Kidney (tissue), 14 donors: ENCODE measurements around the gene IL21. TPM values are rescaled to one million over a fixed set of nuclear protein-coding genes. Genes with fewer than 3 reads are reported as not detected.
A peak's percentile ranks its signal among the peaks of the same experiment; 100 is the strongest.

Experiments
- DNase-seq, 5 donors: peaks; one replicate each; pipeline ENCODE4 v3.0.0-alpha.2; 2013 to 2020
- FAIRE-seq: peaks from 2 replicates; lab custom pipeline; 2012; peaks lifted over from hg19 to GRCh38; lab: Jason Lieb, UNC
- H3K27ac ChIP-seq, 2 donors: one replicate each; pipeline ENCODE4 v1.7.0; 2013; ENCODE audit warnings: low read depth in 2 of 2, low read length in 2 of 2, inconsistent platforms in 1 of 2
- H3K27me3 ChIP-seq: one replicate; pipeline ENCODE4 v1.7.1; 2013; ENCODE audit warnings: low read length, inconsistent platforms; ENCODE audit not compliant: control insufficient read depth, insufficient read depth
- H3K36me3 ChIP-seq, 3 donors: one replicate each; pipeline versions ENCODE4 v1.7.0 to v1.7.1; 2013; ENCODE audit warnings: low read length in 3 of 3, control low read depth in 1 of 3, inconsistent platforms in 1 of 3; ENCODE audit not compliant: insufficient read depth in 3 of 3, control insufficient read depth in 2 of 3
- H3K4me1 ChIP-seq, 3 donors: one replicate each; pipeline versions ENCODE4 v1.7.0 to v1.7.1; 2013; ENCODE audit warnings: low read length in 3 of 3, inconsistent platforms in 1 of 3, low read depth in 1 of 3; ENCODE audit not compliant: control insufficient read depth in 2 of 3, insufficient read depth in 2 of 3
- H3K4me3 ChIP-seq, 3 donors: one replicate each; pipeline versions ENCODE4 v1.7.0 to v1.8.1; 2013; ENCODE audit warnings: low read length in 3 of 3, control low read depth in 1 of 3, inconsistent platforms in 1 of 3
- H3K9ac ChIP-seq, 3 donors: one replicate each; pipeline versions ENCODE4 v1.7.0 to v1.7.1; 2013; ENCODE audit warnings: low read length in 3 of 3, control low read depth in 1 of 3, inconsistent platforms in 1 of 3
- H3K9me3 ChIP-seq, 3 donors: one replicate each; pipeline versions ENCODE4 v1.7.0 to v1.7.1; 2013; ENCODE audit warnings: low read length in 3 of 3, control low read depth in 1 of 3, inconsistent platforms in 1 of 3; ENCODE audit not compliant: control insufficient read depth in 2 of 3, insufficient read depth in 1 of 3
- intact Hi-C: fragments of 100-400 bp; cut with DNase I; formaldehyde crosslinking; loops from one replicate; pipeline ENCODE4 v1.11.1; 2022
- polyA plus RNA-seq: library from polyadenylated mRNA; stranded (reverse); fragments of 350-450 nt; fragmentation: Illumina TruSeq; extraction: RNeasy Lipid Tissue Mini Kit (QIAGEN cat#74804); gene quantifications from one replicate; pipeline ENCODE4 v1.2.3, GENCODE V29; 2014; ENCODE audit warnings: low read depth, low replicate concordance; ENCODE audit not compliant: insufficient read depth
- total RNA-seq: library from RNA; stranded (reverse); fragmentation: NEBNext Ultra II Directional; extraction: Animal tissue kit (Norgen Biotek cat#: 25700); gene quantifications from one replicate; pipeline ENCODE4 v1.2.1, GENCODE V29; 2021
- TF ChIP-seq, protein P1 (sequence below): IDR thresholded peaks from 3 replicates; pipeline ENCODE4 v1.5.1; 2012; ENCODE audit warnings: mild to moderate bottlenecking, moderate library complexity, borderline replicate concordance; ENCODE audit not compliant: insufficient read depth; ENCODE audit errors: extremely low read depth
- donor health status: control.
- donor health status: control.
- donor health status: control.
- donor health status: control.
- donor health status: control.
- donor health status: DM: yes; HTN: yes; CAD: no.
- donor health status: Normal renal cell carcinoma (clear cell type).

Gene IL21
- total and polyA plus RNA-seq, 2 donors from 2014 or later, result not detected

DNA sequence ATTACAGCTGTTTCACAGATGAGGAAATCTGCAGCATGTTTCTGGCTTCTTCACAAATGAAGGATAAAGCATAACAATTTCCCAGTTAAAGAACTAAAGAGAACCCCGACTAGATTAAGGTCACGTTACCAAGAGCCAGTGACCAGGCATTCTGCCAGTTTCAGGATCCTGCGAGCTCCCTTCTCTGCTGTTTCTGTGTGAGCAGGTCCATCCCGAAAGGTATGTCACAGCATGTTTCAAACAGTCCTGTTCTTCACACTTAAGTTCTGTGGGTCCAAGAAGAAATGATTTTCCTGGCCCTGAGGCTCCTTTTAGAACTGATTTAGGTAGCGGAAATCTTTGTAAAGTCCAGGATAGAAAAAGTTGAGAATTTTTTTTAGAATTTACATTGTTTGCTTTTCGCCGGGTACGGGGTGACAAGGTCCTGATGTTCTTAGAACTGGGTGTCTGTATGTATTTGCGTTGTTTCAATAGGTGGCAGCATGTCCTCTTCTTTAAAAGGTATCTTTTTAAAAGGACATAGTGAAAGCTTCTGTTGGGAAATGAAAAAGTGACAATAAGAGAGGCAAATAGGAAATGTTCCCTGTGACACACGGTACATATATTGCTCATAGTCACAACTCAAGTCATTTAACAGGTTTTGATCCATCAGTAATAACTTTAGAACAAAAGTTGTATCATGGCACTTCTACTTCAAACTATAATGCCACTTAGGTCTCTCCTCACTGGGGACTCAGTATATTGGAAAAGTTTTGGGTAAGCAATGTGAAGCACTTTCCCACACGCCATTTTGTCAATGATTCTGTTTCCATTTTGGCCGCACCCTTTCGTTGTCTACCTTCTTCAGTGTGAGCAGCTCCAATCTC lies 18.4 kb downstream of the IL21 start:
- H3K36me3 ChIP-seq, result no peaks in the 10 kb centered on the region
- no peaks in the 10 kb centered on the region for H3K27me3 ChIP-seq
- intact Hi-C loops, result loop anchor here (10.0 kb wide), 1 partner anchor 112 kb away; no protein-coding TSS in a partner anchor
- TF ChIP-seq, protein P1, sequence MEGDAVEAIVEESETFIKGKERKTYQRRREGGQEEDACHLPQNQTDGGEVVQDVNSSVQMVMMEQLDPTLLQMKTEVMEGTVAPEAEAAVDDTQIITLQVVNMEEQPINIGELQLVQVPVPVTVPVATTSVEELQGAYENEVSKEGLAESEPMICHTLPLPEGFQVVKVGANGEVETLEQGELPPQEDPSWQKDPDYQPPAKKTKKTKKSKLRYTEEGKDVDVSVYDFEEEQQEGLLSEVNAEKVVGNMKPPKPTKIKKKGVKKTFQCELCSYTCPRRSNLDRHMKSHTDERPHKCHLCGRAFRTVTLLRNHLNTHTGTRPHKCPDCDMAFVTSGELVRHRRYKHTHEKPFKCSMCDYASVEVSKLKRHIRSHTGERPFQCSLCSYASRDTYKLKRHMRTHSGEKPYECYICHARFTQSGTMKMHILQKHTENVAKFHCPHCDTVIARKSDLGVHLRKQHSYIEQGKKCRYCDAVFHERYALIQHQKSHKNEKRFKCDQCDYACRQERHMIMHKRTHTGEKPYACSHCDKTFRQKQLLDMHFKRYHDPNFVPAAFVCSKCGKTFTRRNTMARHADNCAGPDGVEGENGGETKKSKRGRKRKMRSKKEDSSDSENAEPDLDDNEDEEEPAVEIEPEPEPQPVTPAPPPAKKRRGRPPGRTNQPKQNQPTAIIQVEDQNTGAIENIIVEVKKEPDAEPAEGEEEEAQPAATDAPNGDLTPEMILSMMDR, result peak; percentile 30
- no peaks in the 10 kb centered on the region for H3K9me3 ChIP-seq
- H3K9ac ChIP-seq, result no peak overlapping the region
- no peak overlapping the region for H3K27ac ChIP-seq
- peak in 2 of 5 donors; percentile 31 to 50 for DNase-seq
- no peak overlapping the region for H3K4me3 ChIP-seq
- FAIRE-seq, result no peak
- H3K4me1 ChIP-seq, result no peaks in the 10 kb centered on the region

DNA sequence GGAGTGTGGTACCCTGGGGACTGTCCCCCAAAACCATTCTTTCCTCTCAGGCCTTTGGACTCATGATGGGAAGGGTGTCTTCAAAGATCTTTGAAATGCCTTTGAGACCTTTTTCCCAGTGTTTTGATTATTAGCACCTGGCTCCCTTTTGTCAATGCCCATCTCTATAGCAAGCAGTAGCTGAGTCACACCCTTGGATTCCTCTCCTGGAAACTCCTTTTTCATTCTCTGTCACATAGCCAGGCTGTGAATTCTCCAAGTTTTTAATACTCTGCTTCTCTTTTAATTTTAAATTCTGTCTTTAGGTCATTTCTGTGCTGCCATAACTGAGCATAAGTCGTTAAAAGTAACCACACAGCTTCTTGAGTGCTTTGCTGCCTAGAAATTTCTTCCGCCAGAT lies 29.7 kb downstream of the IL21 start:
- Histone ChIP-seq H3K4me1 (no peaks in the 10 kb centered on the region), H3K27ac (no peak overlapping the region), H3K4me3 (no peak overlapping the region), H3K9me3 (no peaks in the 10 kb centered on the region), H3K9ac (no peak overlapping the region), H3K36me3 (no peaks in the 10 kb centered on the region), H3K27me3 (no peaks in the 10 kb centered on the region)
- intact Hi-C loops, result no loop called here
- TF ChIP-seq, protein P1, result no peak
- no peak for DNase-seq
- no peak for FAIRE-seq

DNA sequence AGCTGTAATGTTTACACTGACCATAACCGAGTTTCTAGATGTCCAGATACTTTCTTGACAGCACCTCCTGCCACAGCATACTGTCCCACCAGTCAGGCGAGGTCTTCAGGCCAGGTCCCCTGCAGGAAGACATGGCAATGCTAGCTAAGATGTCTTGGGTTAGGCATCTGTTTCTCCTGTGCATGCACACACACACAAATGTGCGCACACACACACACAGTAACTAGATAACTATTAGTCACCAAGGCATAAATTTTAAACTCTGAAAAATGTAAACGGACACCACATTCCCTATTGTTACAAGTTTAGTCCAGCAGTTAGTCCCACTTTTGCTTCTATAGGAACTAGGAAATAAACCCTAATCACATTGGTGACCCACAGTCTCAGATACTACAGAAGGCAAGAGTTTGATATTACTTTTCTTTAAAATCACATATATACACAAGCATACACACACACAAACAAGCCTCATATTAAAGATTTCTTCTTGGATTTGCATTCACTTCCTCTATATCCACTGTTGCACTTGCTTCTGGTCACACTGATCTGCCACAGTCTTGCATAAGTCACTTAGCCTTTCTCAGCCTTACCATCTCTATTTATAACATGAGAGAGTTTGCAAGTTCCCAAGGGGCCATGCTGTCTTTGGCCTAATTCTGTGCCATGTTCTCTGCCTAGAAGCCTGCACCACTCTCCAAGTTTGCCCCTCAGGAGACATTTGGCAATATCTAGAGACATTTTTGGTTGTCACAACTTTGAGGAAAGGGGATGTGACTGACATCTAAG lies 32.2 kb downstream of the IL21 start:
- TF ChIP-seq, protein P1, result no peak
- Histone ChIP-seq H3K36me3 (no peaks in the 10 kb centered on the region), H3K9me3 (no peaks in the 10 kb centered on the region), H3K27me3 (no peaks in the 10 kb centered on the region), H3K4me3 (no peak overlapping the region), H3K9ac (no peak overlapping the region), H3K4me1 (no peaks in the 10 kb centered on the region), H3K27ac (no peak overlapping the region)
- FAIRE-seq (no peak), DNase-seq (no peak)
- intact Hi-C loops, result no loop called here
